Liver (tissue), 9 donors: ENCODE measurements around the gene NUBPL. TPM values are rescaled to one million over a fixed set of nuclear protein-coding genes. Genes with fewer than 3 reads are reported as not detected.

Source experiments
- DNase-seq: peaks from one replicate; pipeline ENCODE4 v3.0.0-alpha.2; 2017; ENCODE audit warnings: low spot score
- H3K27ac ChIP-seq, 2 donors: one replicate each; pipeline ENCODE4 v1.7.0; 2013; ENCODE audit warnings: inconsistent platforms in 2 of 2, low read length in 2 of 2, control low read depth in 1 of 2, low read depth in 1 of 2, mild to moderate bottlenecking in 1 of 2
- H3K27me3 ChIP-seq, 4 donors: one replicate each; pipeline versions ENCODE4 v1.6.1 to v1.7.0; 2013; ENCODE audit warnings: low read length in 3 of 4, inconsistent platforms in 1 of 4, mild to moderate bottlenecking in 1 of 4, moderate library complexity in 1 of 4; ENCODE audit not compliant: control insufficient read depth in 4 of 4, insufficient read depth in 4 of 4
- H3K36me3 ChIP-seq, 4 donors: one replicate each; pipeline versions ENCODE4 v1.6.1 to v1.7.0; 2013; ENCODE audit warnings: low read length in 3 of 4, mild to moderate bottlenecking in 3 of 4, low read depth in 1 of 4, moderate library complexity in 1 of 4; ENCODE audit not compliant: control insufficient read depth in 4 of 4, insufficient read depth in 3 of 4
- H3K4me1 ChIP-seq, 4 donors: one replicate each; pipeline versions ENCODE4 v1.6.1 to v1.7.0; 2013; ENCODE audit warnings: low read length in 3 of 4, mild to moderate bottlenecking in 3 of 4, moderate library complexity in 1 of 4; ENCODE audit not compliant: control insufficient read depth in 4 of 4, insufficient read depth in 4 of 4
- H3K4me3 ChIP-seq, 3 donors: one replicate each; pipeline versions ENCODE4 v1.6.1 to v1.7.0; 2013; ENCODE audit warnings: low read length in 3 of 3, control low read depth in 1 of 3, low read depth in 1 of 3, mild to moderate bottlenecking in 1 of 3
- H3K9ac ChIP-seq, 2 donors: one replicate each; pipeline ENCODE4 v1.7.0; 2013; ENCODE audit warnings: low read length in 2 of 2, mild to moderate bottlenecking in 2 of 2, moderate library complexity in 2 of 2, control low read depth in 1 of 2, low read depth in 1 of 2
- H3K9me3 ChIP-seq, 4 donors: one replicate each; pipeline versions ENCODE4 v1.6.1 to v1.7.0; 2013; ENCODE audit warnings: low read length in 3 of 4; ENCODE audit not compliant: control insufficient read depth in 4 of 4
- ATF3 ChIP-seq: IDR thresholded peaks from 2 replicates; pipeline ENCODE4 v1.6.1; 2016; ENCODE audit warnings: antibody characterized with exemption
- CTCF ChIP-seq: fragments of 150-350 bp; IDR thresholded peaks from 2 replicates; pipeline ENCODE4 v1.5.1; 2017; ENCODE audit warnings: improper control_type of control experiment, low read depth, low read length; ENCODE audit not compliant: missing input control
- EGR1 ChIP-seq, 2 donors: IDR thresholded peaks; 2 replicates each; pipeline ENCODE4 v1.6.1; 2016 to 2018; ENCODE audit warnings: antibody characterized with exemption in 2 of 2, low read depth in 2 of 2
- FOXA1 ChIP-seq: IDR thresholded peaks from 2 replicates; pipeline ENCODE4 v1.6.1; 2016; ENCODE audit warnings: antibody characterized with exemption
- FOXA2 ChIP-seq: IDR thresholded peaks from 2 replicates; pipeline ENCODE4 v1.6.1; 2016; ENCODE audit warnings: antibody characterized with exemption
- GABPA ChIP-seq, 2 donors: IDR thresholded peaks in 1 of 2; conservative IDR thresholded peaks in 1 of 2; 2 replicates each; pipeline ENCODE4 v1.6.1; 2016; ENCODE audit warnings: antibody characterized with exemption in 2 of 2, mild to moderate bottlenecking in 1 of 2, moderate library complexity in 1 of 2
- HNF4A ChIP-seq, 2 donors: conservative IDR thresholded peaks; 2 replicates each; pipeline ENCODE4 v1.6.1; 2016; ENCODE audit warnings: antibody characterized with exemption in 2 of 2, mild to moderate bottlenecking in 2 of 2
- HNF4G ChIP-seq: IDR thresholded peaks from 2 replicates; pipeline ENCODE4 v1.6.1; 2016; ENCODE audit warnings: antibody characterized with exemption
- JUND ChIP-seq, 2 donors: IDR thresholded peaks; 2 replicates each; pipeline ENCODE4 v1.6.1; 2016; ENCODE audit warnings: antibody characterized with exemption in 2 of 2
- MAX ChIP-seq: IDR thresholded peaks from 2 replicates; pipeline ENCODE4 v1.6.1; 2016; ENCODE audit warnings: antibody characterized with exemption
- NR2F2 ChIP-seq: IDR thresholded peaks from 2 replicates; pipeline ENCODE4 v1.6.1; 2016; ENCODE audit warnings: antibody characterized with exemption
- RAD21 ChIP-seq, 2 donors: IDR thresholded peaks; 2 replicates each; pipeline ENCODE4 v1.6.1; 2016; ENCODE audit warnings: antibody characterized with exemption in 2 of 2, mild to moderate bottlenecking in 2 of 2
- REST ChIP-seq: IDR thresholded peaks from 2 replicates; pipeline ENCODE4 v1.6.1; 2016; ENCODE audit warnings: antibody characterized with exemption, mild to moderate bottlenecking
- RXRA ChIP-seq, 2 donors: IDR thresholded peaks; 2 replicates each; pipeline ENCODE4 v1.6.1; 2017 to 2018; ENCODE audit warnings: antibody characterized with exemption in 2 of 2, mild to moderate bottlenecking in 1 of 2
- SP1 ChIP-seq: IDR thresholded peaks from 2 replicates; pipeline ENCODE4 v1.6.1; 2018; ENCODE audit warnings: antibody characterized with exemption, mild to moderate bottlenecking
- TAF1 ChIP-seq: conservative IDR thresholded peaks from 2 replicates; pipeline ENCODE4 v1.6.1; 2016; ENCODE audit warnings: antibody characterized with exemption, mild to moderate bottlenecking
- YY1 ChIP-seq: IDR thresholded peaks from 2 replicates; pipeline ENCODE4 v1.6.1; 2016; ENCODE audit warnings: antibody characterized with exemption, mild to moderate bottlenecking
- ZBTB33 ChIP-seq: IDR thresholded peaks from 2 replicates; pipeline ENCODE4 v1.6.1; 2016; ENCODE audit warnings: antibody characterized with exemption
- WGBS: extraction: QIAGEN DNeasy Blood & Tissue Kit; methylation state at CpG from one replicate; pipeline ENCODE4 v1.1.7; 2013; 5-methylcytosine and 5-hydroxymethylcytosine counted together
- polyA plus RNA-seq, 2 donors: library from polyadenylated mRNA; stranded (reverse) in 1 of 2; unstranded in 1 of 2; fragments of 200-250 nt in 1 of 2; fragments of >200 nt in 1 of 2; fragmentation: Nextera tagmentation in 1 of 2; extraction: Ambion mirVana in 1 of 2; gene quantifications; one replicate each; pipeline versions ENCODE4 v1.2.1 to v1.2.3, GENCODE V29; 2013 to 2015
- total RNA-seq, 2 donors: library from RNA; depleted of rRNA; stranded (reverse); fragments of >200 nt; gene quantifications; one replicate each; pipeline ENCODE4 v1.2.3, GENCODE V29; 2014
- donor health status: healthy.
- donor health status: healthy.
- donor health status: healthy.
- donor health status: healthy.
- donor health status: healthy.

NUBPL gene
- total and polyA plus RNA-seq, 4 donors = 4.2 to 9.3 (median 6.7) TPM

- TF ChIP-seq HNF4A (conservative IDR thresholded peaks at IDR 0.05) (no peak), FOXA2 (no peak), ZBTB33 (no peak), ATF3 (no peak), HNF4G (no peak), TAF1 (no peak)
These were observed 107.1 kb downstream of the NUBPL start (continued) for GRCh38 chr14:31668348-31668747.

GRCh38 chr14:31672709-31673108 lies 111.5 kb downstream of the NUBPL start:
- Histone ChIP-seq H3K9ac (no peak overlapping the region), H3K36me3 (no peaks in the 10 kb centered on the region), H3K4me1 (no peaks in the 10 kb centered on the region), H3K4me3 (no peak overlapping the region), H3K27me3 (no peaks in the 10 kb centered on the region), H3K27ac (no peak overlapping the region), H3K9me3 (no peaks in the 10 kb centered on the region)
- 64% methylated on average over 3 of the region's 3 CpGs for WGBS
- TF ChIP-seq CTCF = no peak
- peak; percentile 16 to 31 for TF ChIP-seq HNF4A (conservative IDR thresholded peaks at IDR 0.05)
- TF ChIP-seq ATF3 = no peak
- no peak for TF ChIP-seq NR2F2
- no peak for TF ChIP-seq MAX
- peak; percentile 26 for TF ChIP-seq SP1
- no peak for TF ChIP-seq TAF1
- TF ChIP-seq FOXA1 = no peak
- no peak for TF ChIP-seq JUND (IDR thresholded peaks at IDR 0.05)
- TF ChIP-seq HNF4G = no peak
- TF ChIP-seq RAD21 (IDR thresholded peaks at IDR 0.05) = peak in 1 of 2 donors; percentile 9
- TF ChIP-seq REST = no peak
- no peak for TF ChIP-seq ZBTB33
- no peak for TF ChIP-seq GABPA (IDR thresholded peaks at IDR 0.05 in 1 of 2, conservative IDR thresholded peaks at IDR 0.05 in 1 of 2)
- TF ChIP-seq RXRA (IDR thresholded peaks at IDR 0.05) = peak in 1 of 2 donors; percentile 13
- no peak for TF ChIP-seq FOXA2
- no peak for TF ChIP-seq YY1
- TF ChIP-seq EGR1 (IDR thresholded peaks at IDR 0.05; ENCODE audit: low read depth in 2 of 2) = no peak
- DNase-seq = no peak
